ENCODE measurements around the gene PCNX1.
"Not testable (repeated sequence)": the region's sequence is repeated elsewhere in the genome, so short reads cannot be mapped to it uniquely, and the experiment has no call there.

Gene PCNX1

GRCh38 chr14:70872678-70873020 is 34.6 kb upstream of the PCNX1 start:
- no peak for DNase-seq (ENCODE audit: low read depth)
- in situ Hi-C loops (cut with HindIII; ENCODE audit: low sequenced_read_pairs): loop anchor here (25.0 kb wide), 1 partner anchor 90 kb away; no protein-coding TSS in a partner anchor
- no peak for TF ChIP-seq CTCF (IDR thresholded peaks at IDR 0.05; ENCODE audit: low read depth, low read length, missing control alignments)
- H3K4me3 ChIP-seq (ENCODE audit: low read depth, low read length): no peak overlapping the region

GRCh38 chr14:70873627-70874026 is 33.6 kb upstream of the PCNX1 start:
- TF ChIP-seq CTCF (IDR thresholded peaks at IDR 0.05; ENCODE audit: low read depth, low read length, missing control alignments): no peak
- no peak overlapping the region for H3K4me3 ChIP-seq (ENCODE audit: low read depth, low read length)
- DNase-seq (ENCODE audit: low read depth): no peak
- in situ Hi-C loops (cut with HindIII; ENCODE audit: low sequenced_read_pairs): loop anchor here (25.0 kb wide), 1 partner anchor 89 kb away; no protein-coding TSS in a partner anchor

- H3K4me3 ChIP-seq (ENCODE audit: low read depth, low read length); in situ Hi-C loops (cut with HindIII; ENCODE audit: low sequenced_read_pairs); DNase-seq (ENCODE audit: low read depth): not testable (repeated sequence)
Measured at GRCh38 chr14:70875811-70876460, 31.3 kb upstream of the PCNX1 start.

GRCh38 chr14:70879448-70879847 is 27.8 kb upstream of the PCNX1 start:
- in situ Hi-C loops (cut with HindIII; ENCODE audit: low sequenced_read_pairs): no loop called here
- no peak for TF ChIP-seq CTCF (IDR thresholded peaks at IDR 0.05; ENCODE audit: low read depth, low read length, missing control alignments)
- H3K4me3 ChIP-seq (ENCODE audit: low read depth, low read length): no peak overlapping the region
- no peak for DNase-seq (ENCODE audit: low read depth)

GRCh38 chr14:70880888-70881287 is 26.4 kb upstream of the PCNX1 start:
- H3K4me3 ChIP-seq (ENCODE audit: low read depth, low read length); in situ Hi-C loops (cut with HindIII; ENCODE audit: low sequenced_read_pairs); DNase-seq (ENCODE audit: low read depth): not testable (repeated sequence)

GRCh38 chr14:70881549-70882177 is 25.6 kb upstream of the PCNX1 start:
- no peak overlapping the region for H3K4me3 ChIP-seq (ENCODE audit: low read depth, low read length)
- TF ChIP-seq CTCF (IDR thresholded peaks at IDR 0.05; ENCODE audit: low read depth, low read length, missing control alignments): no peak
- DNase-seq (ENCODE audit: low read depth): no peak
- in situ Hi-C loops (cut with HindIII; ENCODE audit: low sequenced_read_pairs): no loop called here

GRCh38 chr14:70882776-70883492 is 24.3 kb upstream of the PCNX1 start:
- in situ Hi-C loops (cut with HindIII; ENCODE audit: low sequenced_read_pairs): no loop called here
- TF ChIP-seq CTCF (IDR thresholded peaks at IDR 0.05; ENCODE audit: low read depth, low read length, missing control alignments): no peak
- DNase-seq (ENCODE audit: low read depth): no peak
- no peak overlapping the region for H3K4me3 ChIP-seq (ENCODE audit: low read depth, low read length)
